Measurements from ENCODE around the gene RANBP17.
"Not testable (repeated sequence)": the region's sequence is repeated elsewhere in the genome, so short reads cannot be mapped to it uniquely, and the experiment has no call there.

RANBP17 gene

DNA sequence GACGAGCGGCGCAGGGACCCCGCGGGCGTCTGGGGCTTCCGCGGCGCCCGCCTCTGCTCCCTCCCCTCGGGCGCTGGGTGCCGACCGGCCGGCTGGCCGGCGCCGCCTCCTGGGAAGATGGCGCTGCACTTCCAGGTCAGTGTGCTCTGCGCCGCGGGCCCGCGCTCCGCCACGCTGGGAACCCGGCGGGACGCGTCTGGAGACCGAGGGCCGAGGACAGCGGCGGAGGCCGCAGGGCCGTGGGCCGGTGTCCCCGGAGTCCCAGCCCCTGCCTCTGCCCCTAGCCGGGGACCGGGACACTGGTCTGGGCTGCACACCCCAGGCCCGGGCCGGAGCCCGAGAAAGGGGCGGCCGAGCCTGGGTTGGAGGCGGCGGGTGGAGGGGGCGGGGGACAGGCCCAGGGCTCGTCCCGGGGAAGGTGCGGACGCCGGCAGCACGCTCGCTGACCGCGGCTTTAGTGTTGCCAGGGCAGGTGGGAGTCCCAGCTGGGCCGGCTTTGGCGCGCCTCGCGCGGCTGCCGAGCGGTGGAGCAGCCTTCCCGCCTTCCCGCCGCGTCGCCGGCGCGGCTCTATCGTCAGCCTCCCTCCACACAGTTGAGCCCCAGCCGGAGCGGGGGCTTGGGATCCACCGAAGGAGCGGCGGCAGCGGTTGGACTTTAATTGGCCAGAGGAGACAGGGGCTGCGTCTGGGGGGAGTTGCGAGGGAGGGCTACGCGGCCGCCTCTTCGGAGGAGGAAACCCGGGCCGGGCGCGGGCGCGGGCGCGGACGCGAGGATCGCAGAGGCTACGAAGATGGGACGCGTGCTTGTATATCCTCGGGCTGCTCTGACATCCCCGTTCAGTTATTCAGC, at the start of gene RANBP17:
Gene RANBP17, plus strand, starts transcription at position 102 of the 850 bp plus-strand sequence.
- no peak for DNase-seq (ENCODE audit: low read depth)

DNA sequence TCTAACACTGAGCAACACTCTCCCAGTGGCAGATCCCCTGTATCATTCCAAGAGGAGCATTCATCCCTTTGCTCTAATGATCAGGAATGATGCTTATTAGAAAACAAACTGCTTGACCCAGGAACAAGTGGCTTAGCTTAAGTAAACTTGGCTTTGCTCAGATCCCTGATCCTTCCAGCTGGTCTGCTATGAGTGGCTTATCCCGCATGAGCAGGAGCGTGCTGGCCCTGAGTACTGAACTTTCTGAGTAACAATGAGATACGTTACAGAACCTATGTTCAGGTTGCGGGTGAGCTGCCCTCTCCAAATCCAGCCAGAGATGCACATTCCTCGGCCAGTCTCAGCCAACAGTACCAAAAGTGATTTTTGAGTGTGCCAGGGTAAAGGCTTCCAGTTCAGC, 48.6 kb upstream of the RANBP17 start:
- no peak for DNase-seq (ENCODE audit: low read depth)

DNA sequence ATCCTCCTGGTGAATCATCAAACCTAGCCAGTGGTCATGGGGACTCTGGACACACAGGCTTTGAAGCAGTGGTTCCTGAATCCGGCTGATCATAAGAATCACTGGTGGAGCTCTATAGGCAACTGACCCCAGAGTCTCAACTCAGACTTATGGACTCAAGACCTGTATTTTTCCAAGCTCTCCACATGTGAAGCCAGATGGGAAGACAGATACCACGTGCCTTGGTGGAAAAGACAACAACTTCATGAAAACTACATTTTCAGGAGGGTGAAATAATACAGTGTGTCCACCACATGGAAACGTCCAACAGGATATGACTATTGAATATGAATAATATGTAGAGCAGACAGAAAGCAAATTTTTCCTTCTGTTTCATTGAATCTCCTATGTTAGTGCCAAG, 44.6 kb upstream of the RANBP17 start:
- DNase-seq (ENCODE audit: low read depth) = no peak

DNA sequence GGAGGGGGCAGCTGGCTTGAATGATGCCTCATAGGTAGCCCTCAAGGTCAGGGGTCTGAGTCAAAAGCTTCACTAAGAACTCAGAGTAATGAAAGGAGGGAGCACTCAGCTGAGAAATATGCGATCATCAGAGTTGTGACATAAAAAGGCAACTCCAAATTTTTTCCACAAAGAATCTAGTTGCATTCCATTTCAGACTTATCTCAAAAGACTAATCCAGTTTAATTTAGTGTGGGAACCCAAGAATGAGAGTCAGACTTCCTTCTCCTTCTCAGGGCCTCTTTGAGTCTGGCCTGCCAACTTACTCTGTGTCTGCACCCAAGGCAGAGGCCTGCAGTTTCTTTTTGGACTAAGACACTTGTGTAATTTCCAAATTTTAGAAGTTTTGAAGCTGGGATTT, 43.6 kb upstream of the RANBP17 start:
- no peak for DNase-seq (ENCODE audit: low read depth)

DNA sequence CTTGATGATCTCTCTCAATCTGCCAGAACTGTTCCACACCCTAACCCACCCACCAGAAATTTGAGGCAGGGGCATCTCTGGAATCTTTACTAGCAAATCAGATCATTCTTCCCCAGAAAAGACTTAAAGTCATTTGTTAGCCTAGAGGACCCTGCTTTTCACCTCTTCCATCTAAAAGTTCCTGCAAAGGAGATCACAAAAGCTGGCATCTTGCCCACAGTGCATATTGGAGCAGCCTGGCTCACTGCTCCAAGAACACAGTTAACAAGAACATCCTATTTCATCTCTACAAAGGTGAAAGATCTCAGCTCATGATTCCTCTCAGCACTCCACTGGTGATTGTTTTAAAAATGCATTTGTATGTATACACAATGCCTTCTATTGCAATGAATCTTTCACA, 42.0 kb upstream of the RANBP17 start:
- no peak for DNase-seq (ENCODE audit: low read depth)

DNA sequence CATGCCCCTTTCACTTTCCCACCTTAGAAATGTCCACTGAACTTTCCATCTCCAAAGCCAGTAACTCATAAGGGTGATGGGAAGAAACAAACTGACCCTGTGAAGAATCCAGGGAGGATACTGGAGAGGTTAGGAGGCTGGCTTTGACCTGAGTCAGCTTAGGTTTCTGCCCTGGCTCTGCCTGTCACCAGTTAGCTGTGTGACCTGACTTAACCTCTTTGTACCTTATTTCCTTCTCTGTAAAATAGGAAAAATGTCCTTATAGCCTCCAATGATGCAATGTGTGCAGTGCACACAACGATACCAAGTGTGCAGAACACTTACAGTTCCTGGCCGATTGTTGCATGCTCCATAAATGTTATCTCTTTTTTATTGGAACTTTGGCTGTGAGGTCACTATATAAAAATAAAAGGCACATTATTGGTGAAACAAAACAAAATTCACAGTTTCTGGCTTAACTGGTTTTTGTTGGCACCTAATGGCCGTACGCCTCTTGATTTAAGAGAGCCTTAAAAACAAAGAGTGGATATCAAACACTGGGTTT, 40.5 kb upstream of the RANBP17 start:
- no peak for DNase-seq (ENCODE audit: low read depth)

DNA sequence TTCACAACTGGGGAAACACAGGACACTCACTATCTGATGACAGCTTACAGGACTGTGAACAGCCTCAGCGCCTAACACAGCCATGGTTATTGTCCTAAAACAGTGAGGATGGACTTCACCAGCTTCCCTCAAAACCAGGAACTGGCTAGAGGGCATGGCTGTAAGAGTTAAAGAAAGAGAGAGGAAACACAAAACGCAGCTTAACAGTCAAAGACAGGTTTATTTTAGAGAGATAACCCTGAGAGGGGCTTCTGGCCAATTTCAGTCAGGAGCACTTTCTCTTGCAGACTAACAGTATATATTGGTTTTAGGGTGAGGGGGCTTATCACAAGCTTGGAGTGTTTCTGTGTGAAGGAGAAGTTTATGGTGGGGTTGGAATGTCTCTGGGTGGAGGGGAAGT, 35.7 kb upstream of the RANBP17 start:
- no peak for DNase-seq (ENCODE audit: low read depth)

DNA sequence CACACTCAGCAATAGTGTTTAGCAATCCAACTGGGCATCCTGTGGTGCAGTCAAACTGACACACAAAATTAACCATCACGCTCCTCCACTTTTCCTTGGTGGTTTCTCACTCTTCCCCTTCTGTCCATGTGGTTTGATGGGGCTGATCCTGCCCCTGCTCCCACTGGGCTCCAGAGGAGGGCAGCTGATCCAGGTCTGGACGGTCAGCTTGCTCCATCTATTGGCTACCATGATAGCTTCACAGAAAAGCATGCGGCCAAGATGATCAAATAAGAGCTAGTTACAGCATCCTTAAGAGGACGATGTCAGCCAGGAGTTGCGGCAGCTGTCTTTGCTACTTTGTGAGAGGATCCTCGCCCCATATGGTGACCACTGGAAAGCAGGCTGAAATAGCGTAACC, 29.6 kb upstream of the RANBP17 start:
- no peak for DNase-seq (ENCODE audit: low read depth)

DNA sequence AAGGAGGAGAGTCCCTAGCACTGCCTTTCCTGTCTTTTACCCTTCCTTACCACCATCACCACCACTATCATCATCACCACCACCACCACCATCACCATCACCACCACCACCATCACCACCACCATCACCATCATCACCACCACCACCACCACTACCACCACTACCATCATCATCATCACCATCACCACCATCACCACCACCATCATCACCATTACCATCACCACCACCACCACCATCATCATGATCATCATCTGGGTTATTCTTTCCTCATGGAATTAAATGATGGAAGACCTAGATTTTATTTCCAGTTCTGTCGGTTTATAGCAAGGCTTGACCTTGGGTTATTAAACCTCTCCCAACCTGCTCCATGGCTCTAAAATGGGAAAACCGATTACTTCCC, 27.8 kb upstream of the RANBP17 start:
- not testable (repeated sequence) for DNase-seq (ENCODE audit: low read depth)

DNA sequence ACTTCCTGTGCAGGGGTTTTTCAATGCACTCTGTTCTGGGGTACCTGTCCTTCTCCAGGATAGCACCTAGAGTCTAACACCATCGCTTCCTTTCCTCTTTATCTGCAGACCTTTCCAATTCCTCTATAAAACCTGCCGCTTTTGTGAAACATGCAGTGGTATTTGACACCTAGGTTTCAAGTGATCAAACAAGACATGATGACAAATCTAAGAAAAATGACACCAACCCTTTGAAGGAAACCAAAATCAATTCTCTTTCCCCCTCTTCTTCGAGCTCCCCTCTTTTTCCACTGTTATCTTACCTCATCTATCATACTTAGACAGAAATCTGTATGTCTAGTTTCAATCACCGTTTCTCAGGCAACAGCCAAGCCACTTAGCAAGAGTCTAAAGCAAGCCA, 25.6 kb upstream of the RANBP17 start:
- no peak for DNase-seq (ENCODE audit: low read depth)

DNA sequence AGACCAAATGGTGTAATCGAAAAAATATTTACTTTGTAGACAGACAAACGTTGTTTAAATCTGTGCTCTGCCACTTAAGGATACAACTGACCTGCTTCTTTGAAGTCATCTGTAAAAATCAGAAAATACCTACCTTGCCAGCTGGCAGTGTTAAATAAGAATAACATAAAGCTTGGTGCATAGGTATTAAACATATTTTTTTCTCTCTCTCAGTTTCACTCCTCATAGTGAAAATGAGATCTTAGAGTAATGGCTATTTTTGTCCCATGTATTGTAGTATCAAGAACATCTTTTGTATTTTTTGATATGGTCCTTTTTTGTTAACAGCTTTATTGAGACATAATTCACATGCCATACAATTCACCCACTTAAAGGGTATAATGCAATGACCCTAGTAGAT, 17.9 kb upstream of the RANBP17 start:
- DNase-seq (ENCODE audit: low read depth) = no peak

DNA sequence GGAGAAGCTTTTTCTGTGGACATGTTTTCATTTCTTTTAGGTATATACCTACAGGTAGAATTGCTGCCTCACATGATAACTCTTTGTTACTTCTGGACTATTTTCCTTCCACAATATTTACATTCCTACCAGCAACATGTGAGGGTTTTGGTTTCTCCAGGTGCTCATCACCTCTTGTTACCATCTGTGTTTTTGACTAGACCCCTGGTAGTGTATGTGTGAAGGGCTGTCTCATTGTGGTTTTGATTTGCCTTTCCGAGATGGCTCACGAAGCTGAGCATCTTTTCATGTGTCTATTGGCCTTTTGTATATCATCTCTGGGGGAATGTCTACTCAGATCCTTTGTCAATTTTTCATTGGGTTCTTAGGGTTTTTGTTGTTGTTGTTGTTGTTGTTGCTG, 17.2 kb upstream of the RANBP17 start:
- DNase-seq (ENCODE audit: low read depth) = no peak

DNA sequence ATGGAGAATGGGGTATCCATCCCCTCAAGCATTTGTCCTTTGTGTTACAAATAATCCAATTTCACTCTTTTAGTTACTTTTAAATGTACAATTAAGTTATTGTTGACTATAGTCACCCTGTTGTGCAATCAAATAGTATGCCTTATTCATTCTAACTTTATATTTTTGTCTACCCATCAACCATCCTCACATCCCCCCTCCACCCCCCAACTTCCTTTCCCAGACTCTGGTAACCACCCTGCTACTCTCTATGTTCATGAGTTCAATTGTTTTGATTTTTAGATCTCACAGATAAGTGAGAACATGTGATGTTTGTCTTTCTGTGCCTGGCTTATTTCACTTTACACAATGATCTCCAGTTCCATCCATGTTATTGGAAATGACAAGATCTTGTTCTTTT, 15.4 kb upstream of the RANBP17 start:
- DNase-seq (ENCODE audit: low read depth) = no peak

DNA sequence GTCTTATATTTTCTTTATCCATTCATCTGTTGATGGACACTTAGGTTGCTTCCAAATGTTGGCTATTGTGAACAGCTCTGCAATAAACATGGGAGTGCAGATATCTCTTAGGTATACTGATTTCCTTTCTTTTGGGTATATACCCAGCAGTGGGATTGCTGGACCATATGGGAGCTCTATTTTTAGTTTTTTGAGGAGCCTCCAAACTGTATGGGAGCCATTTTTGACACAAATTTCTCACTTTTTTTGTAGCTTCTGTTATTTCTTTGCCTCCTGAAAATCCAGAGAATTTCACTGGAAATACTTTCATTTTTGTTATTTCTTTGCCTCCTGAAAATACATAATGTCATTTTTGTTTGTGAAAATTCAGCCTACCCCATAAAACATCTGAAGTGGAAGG, 15.0 kb upstream of the RANBP17 start:
- DNase-seq (ENCODE audit: low read depth) = no peak

DNA sequence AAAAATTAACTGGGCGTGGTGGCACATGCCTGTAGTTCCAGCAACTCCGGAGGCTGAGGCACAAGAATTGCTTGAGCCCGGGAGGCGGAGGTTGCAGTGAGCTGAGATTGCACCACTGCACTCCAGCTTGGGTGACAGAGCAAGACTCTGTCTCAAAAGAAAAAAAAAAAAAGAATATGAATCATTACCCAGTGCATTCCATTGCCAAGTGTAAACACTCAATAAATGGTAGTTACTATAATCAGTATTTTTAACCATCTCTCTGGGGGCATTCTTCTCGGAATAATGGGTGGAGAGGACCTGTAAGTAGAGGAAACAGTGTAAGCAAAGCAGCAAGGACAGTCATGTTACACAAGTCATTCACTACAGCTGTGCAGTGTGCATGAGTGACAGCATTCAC, 13.8 kb upstream of the RANBP17 start:
- no peak for DNase-seq (ENCODE audit: low read depth)

DNA sequence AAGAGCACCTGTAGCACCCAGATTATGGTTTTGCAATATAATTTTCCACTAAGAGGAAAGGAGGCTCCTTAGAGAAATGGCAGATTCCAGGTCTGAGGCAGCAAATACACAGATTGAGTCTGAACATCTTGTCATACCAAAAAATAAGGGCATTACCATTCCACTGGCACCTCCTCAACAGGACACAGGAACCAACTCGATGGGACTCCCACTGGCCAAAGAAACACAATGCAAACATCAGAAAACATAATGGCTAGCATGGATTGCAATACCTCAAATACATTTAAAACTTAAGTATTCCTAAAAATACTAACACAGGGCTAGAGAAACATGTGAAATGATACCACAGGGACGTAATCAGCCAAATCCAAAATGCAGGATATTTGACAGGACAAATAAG, 12.4 kb upstream of the RANBP17 start:
- no peak for DNase-seq (ENCODE audit: low read depth)

DNA sequence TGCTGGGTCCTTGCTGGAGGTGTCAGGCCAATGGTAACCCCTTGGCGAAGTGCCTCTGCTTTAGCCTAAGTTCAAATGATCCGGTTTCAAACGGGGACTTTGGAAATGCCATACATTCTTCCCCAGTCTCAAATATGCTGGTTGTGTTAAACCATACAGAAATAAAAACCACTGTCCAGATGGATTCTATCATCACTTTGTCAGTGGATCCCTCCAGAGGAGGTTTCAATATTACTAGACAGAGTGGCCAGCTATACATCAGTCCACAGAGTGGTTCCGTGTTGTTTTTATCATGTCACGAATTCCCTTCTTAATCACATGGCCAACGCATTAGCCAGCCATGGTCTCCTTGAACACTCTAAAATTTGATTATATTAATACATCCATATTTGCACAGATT, 7.3 kb upstream of the RANBP17 start:
- DNase-seq (ENCODE audit: low read depth) = no peak

DNA sequence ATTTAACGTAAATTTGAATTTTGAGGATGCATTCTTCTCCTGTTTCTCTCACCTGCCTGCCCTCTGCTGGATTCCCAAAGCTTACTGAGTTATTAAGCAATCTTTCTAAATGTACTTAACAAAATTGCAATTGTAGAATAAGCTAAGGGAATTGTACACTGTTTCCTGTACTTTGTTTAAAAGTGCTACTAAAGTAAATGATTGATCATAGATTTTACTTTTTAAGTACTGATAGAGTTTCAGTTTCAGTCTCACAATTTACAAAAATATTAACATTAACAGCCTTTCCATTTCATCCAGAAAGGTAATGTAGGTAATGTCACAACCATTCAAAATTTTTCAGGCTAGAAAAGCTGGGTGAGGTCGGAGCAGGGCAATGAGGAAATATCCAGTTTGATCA, 4.8 kb upstream of the RANBP17 start:
- DNase-seq (ENCODE audit: low read depth) = no peak

DNA sequence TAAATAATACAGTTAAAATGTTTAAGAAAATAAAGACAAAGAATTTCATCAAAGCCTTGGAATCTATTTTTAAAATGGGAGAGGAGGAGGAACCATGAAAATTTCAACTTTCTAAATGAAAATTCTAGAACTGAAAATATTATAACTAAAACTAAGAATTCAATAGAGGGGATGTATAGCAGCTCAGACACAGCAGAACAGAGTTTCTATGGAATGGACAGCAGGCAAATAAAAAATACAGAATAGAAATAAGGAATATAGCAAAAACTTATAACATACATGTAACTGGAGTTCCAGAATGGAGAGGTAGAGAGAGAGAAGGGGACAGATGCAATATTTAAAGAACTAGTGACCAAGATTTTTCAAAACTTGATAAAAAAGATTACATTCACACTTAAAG, 1.4 kb upstream of the RANBP17 start:
- DNase-seq (ENCODE audit: low read depth) = no peak

DNA sequence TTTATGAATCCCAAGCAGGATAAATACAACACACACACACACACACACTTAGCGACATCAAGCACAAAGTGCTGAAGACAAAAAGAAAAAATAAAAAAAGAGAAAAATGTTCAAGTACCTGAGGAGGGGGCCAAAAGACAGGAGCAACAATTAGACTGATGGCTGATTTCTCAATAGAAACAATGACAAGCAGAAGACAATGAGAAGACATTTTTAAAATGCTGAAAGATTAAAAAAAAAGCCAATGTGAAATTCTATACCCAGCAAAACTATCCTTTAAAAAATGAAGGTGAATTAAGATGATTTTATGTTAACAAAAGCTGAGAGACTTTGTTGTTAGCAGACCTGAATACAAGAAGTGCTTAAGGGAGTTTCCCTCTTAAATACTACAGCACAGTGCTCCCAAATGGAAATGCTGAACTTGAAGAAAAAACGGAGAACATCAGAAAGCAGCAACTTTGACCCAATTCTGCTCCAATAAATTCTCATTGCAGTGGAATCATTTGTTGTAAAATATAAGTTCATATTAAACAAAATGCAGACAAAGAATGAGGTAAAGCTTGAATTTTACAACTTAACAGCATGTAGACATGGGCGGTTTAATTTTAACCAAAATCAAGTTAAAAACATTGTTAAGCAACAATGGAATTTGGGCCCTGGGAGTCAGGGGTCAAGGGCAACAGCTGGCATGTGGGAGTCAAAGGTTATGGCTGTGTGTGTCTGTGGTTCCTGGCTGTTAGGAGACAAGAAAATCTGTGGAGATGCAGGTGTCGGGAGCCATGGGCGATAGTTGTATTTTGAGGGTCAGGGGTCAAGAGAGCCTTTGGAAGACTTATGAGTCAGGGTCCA, 776 bp upstream of the RANBP17 start:
- no peak for DNase-seq (ENCODE audit: low read depth)

DNA sequence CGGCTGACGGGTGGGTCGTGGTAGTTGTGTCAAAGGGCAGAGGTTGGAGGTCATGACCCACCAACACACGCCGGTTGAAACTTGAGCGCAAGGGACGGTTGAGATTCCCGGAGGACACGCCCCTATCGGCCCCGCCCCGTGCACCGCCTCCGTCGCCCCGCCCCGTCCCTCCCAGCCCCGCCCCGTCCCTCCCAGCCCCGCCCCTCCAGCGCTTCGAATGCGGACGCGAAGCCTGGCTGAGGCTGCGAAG, 226 bp upstream of the RANBP17 start:
- DNase-seq (ENCODE audit: low read depth) = no peak

DNA sequence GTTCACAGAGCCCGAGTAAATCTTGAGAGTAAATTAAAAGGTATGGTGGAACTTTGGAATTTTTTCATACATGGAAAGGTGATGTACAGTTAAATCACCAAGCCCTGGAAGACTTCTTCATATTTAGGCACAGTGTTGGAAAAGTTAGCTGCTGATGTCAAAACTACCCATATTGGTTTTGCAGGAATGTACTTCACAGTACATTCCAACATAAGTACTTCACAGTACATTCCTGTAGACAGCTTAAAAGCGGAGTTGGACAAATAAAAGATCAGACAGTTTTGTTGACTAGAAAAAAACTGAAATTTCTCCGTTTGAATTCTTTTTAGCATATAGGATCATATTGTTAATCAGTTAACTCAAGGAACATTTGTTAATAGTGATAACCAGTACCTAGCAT, 1.8 kb downstream of the RANBP17 start:
- no peak for DNase-seq (ENCODE audit: low read depth)

DNA sequence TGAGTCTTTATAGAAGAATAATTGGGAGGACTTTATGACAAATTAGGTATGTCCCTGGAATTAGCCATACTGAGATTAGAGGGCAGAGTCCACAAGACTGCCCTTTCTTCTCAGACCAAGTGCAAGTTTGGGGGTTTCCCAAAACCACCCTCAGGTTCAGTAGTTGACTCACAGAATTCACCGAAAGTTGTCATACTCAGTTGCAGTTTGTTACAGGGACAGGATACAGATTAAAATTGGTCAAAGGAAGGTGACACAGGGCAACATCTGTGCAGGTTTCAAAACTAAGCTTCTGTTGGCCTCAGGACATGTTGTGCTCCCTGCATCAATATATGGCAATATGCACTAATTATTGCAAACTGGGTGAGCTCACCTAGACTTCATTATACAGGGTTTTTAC, 3.8 kb downstream of the RANBP17 start:
- DNase-seq (ENCODE audit: low read depth) = no peak

DNA sequence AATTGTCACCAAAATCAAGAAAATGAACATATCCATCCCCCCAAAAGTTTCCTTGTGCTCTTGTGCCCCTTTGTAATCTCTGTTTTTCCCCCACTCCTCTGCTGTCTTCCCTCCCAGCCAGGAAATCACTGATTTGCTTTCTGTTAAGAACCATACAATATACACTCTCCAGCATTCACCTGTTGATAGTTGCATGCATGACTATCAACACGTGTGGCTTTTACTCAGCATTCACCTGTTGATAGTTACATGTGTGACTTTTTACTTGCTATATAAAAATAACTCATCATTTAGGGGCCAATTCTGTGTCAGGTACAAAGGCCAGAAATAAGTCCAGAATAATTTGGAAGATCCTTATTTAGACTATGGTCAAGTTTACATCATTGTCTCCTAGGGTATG, 6.0 kb downstream of the RANBP17 start:
- DNase-seq (ENCODE audit: low read depth) = no peak
